ENCODE measurements around the gene FAM241B.

DNA sequence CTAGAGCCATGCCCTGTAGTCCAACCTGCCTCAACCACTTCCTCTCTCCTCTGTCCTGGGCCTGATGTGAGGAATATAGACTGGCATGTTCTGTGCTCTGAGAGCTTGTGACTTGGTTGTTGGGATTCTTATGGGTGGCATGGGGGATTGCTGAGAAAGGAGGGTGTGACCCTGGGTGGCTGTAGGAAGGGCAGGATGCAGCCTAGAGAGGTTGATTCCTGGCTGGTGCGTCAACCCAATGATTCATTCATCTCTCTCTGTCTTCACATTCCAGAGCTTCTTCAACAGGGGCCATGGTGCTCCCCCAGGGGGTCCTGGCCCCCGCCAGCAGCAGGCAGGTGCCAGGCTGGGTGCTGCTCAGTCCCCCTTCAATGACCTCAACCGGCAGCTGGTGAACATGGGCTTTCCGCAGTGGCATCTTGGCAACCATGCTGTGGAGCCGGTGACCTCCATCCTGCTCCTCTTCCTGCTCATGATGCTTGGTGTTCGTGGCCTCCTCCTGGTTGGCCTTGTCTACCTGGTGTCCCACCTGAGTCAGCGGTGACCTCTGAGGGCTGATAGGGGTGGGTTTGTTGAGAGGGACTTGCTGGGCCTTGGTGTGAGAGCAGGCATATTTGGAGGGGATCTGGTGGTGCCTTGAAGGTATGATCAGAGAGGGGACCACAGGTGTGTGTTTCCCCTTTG lies 2.6 kb downstream of the FAM241B start:
- TF ChIP-seq, protein P1, sequence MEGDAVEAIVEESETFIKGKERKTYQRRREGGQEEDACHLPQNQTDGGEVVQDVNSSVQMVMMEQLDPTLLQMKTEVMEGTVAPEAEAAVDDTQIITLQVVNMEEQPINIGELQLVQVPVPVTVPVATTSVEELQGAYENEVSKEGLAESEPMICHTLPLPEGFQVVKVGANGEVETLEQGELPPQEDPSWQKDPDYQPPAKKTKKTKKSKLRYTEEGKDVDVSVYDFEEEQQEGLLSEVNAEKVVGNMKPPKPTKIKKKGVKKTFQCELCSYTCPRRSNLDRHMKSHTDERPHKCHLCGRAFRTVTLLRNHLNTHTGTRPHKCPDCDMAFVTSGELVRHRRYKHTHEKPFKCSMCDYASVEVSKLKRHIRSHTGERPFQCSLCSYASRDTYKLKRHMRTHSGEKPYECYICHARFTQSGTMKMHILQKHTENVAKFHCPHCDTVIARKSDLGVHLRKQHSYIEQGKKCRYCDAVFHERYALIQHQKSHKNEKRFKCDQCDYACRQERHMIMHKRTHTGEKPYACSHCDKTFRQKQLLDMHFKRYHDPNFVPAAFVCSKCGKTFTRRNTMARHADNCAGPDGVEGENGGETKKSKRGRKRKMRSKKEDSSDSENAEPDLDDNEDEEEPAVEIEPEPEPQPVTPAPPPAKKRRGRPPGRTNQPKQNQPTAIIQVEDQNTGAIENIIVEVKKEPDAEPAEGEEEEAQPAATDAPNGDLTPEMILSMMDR (IDR thresholded peaks at IDR 0.05): no peak
- TF ChIP-seq POLR2A (IDR thresholded peaks at IDR 0.05): no peak

Measured in uterus (tissue), 2 donors.